ENCODE measurements around the gene ATPAF2.

The ATPAF2 gene

GRCh38 chr17:17988427-17988945 lies 50.5 kb downstream of the ATPAF2 start:
- no peaks in the 10 kb centered on the region for H3K27me3 Mint-ChIP-seq
- H3K27ac Mint-ChIP-seq: no peak overlapping the region
- H3K36me3 Mint-ChIP-seq: no peaks in the 10 kb centered on the region
- H3K4me1 Mint-ChIP-seq: no peaks in the 10 kb centered on the region
- H3K4me3 Mint-ChIP-seq: no peak overlapping the region
- ATAC-seq: no peak
- no peaks in the 10 kb centered on the region for H3K9me3 Mint-ChIP-seq

- H3K9me3 Mint-ChIP-seq: no peaks in the 10 kb centered on the region
- no peak for ATAC-seq
- H3K4me3 Mint-ChIP-seq: no peak overlapping the region
- H3K36me3 Mint-ChIP-seq: no peaks in the 10 kb centered on the region
- no peak overlapping the region for H3K27ac Mint-ChIP-seq
- no peaks in the 10 kb centered on the region for H3K27me3 Mint-ChIP-seq
- H3K4me1 Mint-ChIP-seq: no peaks in the 10 kb centered on the region
These were observed 51.1 kb downstream of the ATPAF2 start for GRCh38 chr17:17987901-17988300.

GRCh38 chr17:17987187-17987896 lies 51.6 kb downstream of the ATPAF2 start:
- Mint-ChIP-seq H3K27ac (no peak overlapping the region), H3K4me1 (no peaks in the 10 kb centered on the region), H3K9me3 (no peaks in the 10 kb centered on the region), H3K27me3 (no peaks in the 10 kb centered on the region), H3K4me3 (no peak overlapping the region), H3K36me3 (no peaks in the 10 kb centered on the region)
- no peak for ATAC-seq

- no peak for ATAC-seq
- H3K27me3 Mint-ChIP-seq: no peaks in the 10 kb centered on the region
- H3K9me3 Mint-ChIP-seq: no peaks in the 10 kb centered on the region
- no peak overlapping the region for H3K4me3 Mint-ChIP-seq
- no peak overlapping the region for H3K27ac Mint-ChIP-seq
- H3K4me1 Mint-ChIP-seq: no peaks in the 10 kb centered on the region
- no peaks in the 10 kb centered on the region for H3K36me3 Mint-ChIP-seq
These were observed 53.4 kb downstream of the ATPAF2 start for GRCh38 chr17:17985555-17985954.

- Mint-ChIP-seq H3K27ac (no peak overlapping the region), H3K36me3 (no peaks in the 10 kb centered on the region), H3K9me3 (no peaks in the 10 kb centered on the region), H3K4me3 (no peak overlapping the region), H3K4me1 (no peaks in the 10 kb centered on the region), H3K27me3 (no peaks in the 10 kb centered on the region)
- ATAC-seq: no peak
These were observed 53.8 kb downstream of the ATPAF2 start for GRCh38 chr17:17985153-17985552.

GRCh38 chr17:17983776-17984175 lies 55.2 kb downstream of the ATPAF2 start:
- H3K36me3 Mint-ChIP-seq: no peaks in the 10 kb centered on the region
- no peak overlapping the region for H3K4me3 Mint-ChIP-seq
- H3K4me1 Mint-ChIP-seq: peaks cover 5% of the 10 kb centered on the region
- H3K9me3 Mint-ChIP-seq: no peaks in the 10 kb centered on the region
- H3K27ac Mint-ChIP-seq: no peak overlapping the region
- ATAC-seq: no peak
- H3K27me3 Mint-ChIP-seq: no peaks in the 10 kb centered on the region

- ATAC-seq: no peak
- H3K9me3 Mint-ChIP-seq: no peaks in the 10 kb centered on the region
- no peaks in the 10 kb centered on the region for H3K27me3 Mint-ChIP-seq
These were observed 55.6 kb downstream of the ATPAF2 start for GRCh38 chr17:17983376-17983775.

GRCh38 chr17:17982801-17983200 lies 56.2 kb downstream of the ATPAF2 start:
- peaks cover 8% of the 10 kb centered on the region for H3K4me1 Mint-ChIP-seq

More at GRCh38 chr17:17983376-17983775, 55.6 kb downstream of the ATPAF2 start:
- Mint-ChIP-seq H3K36me3 (no peaks in the 10 kb centered on the region), H3K4me3 (no peak overlapping the region), H3K27ac (no peak overlapping the region), H3K4me1 (peaks cover 8% of the 10 kb centered on the region)

GRCh38 chr17:17981330-17981729 lies 57.6 kb downstream of the ATPAF2 start:
- Mint-ChIP-seq H3K27ac (no peak overlapping the region), H3K27me3 (no peaks in the 10 kb centered on the region), H3K9me3 (no peaks in the 10 kb centered on the region), H3K4me3 (no peak overlapping the region), H3K36me3 (no peaks in the 10 kb centered on the region), H3K4me1 (peaks cover 8% of the 10 kb centered on the region)
- ATAC-seq: no peak

More at GRCh38 chr17:17982801-17983200, 56.2 kb downstream of the ATPAF2 start:
- Mint-ChIP-seq H3K27me3 (no peaks in the 10 kb centered on the region), H3K27ac (no peak overlapping the region), H3K9me3 (no peaks in the 10 kb centered on the region), H3K36me3 (no peaks in the 10 kb centered on the region), H3K4me3 (no peak overlapping the region)
- no peak for ATAC-seq

GRCh38 chr17:17979778-17980177 lies 59.2 kb downstream of the ATPAF2 start:
- Mint-ChIP-seq H3K27ac (no peak overlapping the region), H3K27me3 (no peaks in the 10 kb centered on the region), H3K36me3 (no peaks in the 10 kb centered on the region), H3K4me1 (peaks cover 8% of the 10 kb centered on the region), H3K4me3 (no peak overlapping the region), H3K9me3 (no peaks in the 10 kb centered on the region)
- no peak for ATAC-seq

- H3K4me3 Mint-ChIP-seq: no peak overlapping the region
- no peaks in the 10 kb centered on the region for H3K36me3 Mint-ChIP-seq
- H3K4me1 Mint-ChIP-seq: peaks cover 8% of the 10 kb centered on the region
- no peak overlapping the region for H3K27ac Mint-ChIP-seq
- H3K27me3 Mint-ChIP-seq: no peaks in the 10 kb centered on the region
- H3K9me3 Mint-ChIP-seq: no peaks in the 10 kb centered on the region
- ATAC-seq: no peak
These were observed 60.2 kb downstream of the ATPAF2 start for GRCh38 chr17:17978481-17979424.

- H3K27ac Mint-ChIP-seq: no peak overlapping the region
- H3K36me3 Mint-ChIP-seq: no peaks in the 10 kb centered on the region
- H3K27me3 Mint-ChIP-seq: no peaks in the 10 kb centered on the region
- H3K4me3 Mint-ChIP-seq: no peak overlapping the region
- H3K9me3 Mint-ChIP-seq: no peaks in the 10 kb centered on the region
- peaks cover 8% of the 10 kb centered on the region for H3K4me1 Mint-ChIP-seq
- no peak for ATAC-seq
These were observed 61.9 kb downstream of the ATPAF2 start for GRCh38 chr17:17976931-17977570.

GRCh38 chr17:17975436-17975835 lies 63.5 kb downstream of the ATPAF2 start:
- H3K27ac Mint-ChIP-seq: no peak overlapping the region
- H3K27me3 Mint-ChIP-seq: no peaks in the 10 kb centered on the region
- H3K4me1 Mint-ChIP-seq: peaks cover 17% of the 10 kb centered on the region
- H3K9me3 Mint-ChIP-seq: no peaks in the 10 kb centered on the region
- no peaks in the 10 kb centered on the region for H3K36me3 Mint-ChIP-seq
- no peak overlapping the region for H3K4me3 Mint-ChIP-seq
- ATAC-seq: no peak

GRCh38 chr17:17972952-17973254 lies 66.1 kb downstream of the ATPAF2 start:
- no peak for ATAC-seq
- Mint-ChIP-seq H3K36me3 (no peaks in the 10 kb centered on the region), H3K4me3 (peak overlapping the region; percentile 91), H3K9me3 (no peaks in the 10 kb centered on the region), H3K27ac (peak overlapping the region; percentile 78), H3K4me1 (peaks cover 9% of the 10 kb centered on the region), H3K27me3 (no peaks in the 10 kb centered on the region)

All from stimulated activated memory B cell treated with anti-CD40 and anti-IgM and Interleukin-4, amounts not matched to agents 10 μg/mL and 1 μg/mL and 100 μg/mL, for 72 hours (primary cell).